Panc1 (cell line): Measurements from ENCODE around the gene COPS8.

ENCODE experiments used
- POLR2AphosphoS5 ChIP-seq: IDR thresholded peaks from 2 replicates; pipeline ENCODE4 v1.6.1; 2012; ENCODE audit warnings: mild to moderate bottlenecking, low read depth, low read length, moderate library complexity
- SIN3A ChIP-seq: IDR thresholded peaks from 2 replicates; pipeline ENCODE4 v1.6.1; 2012; ENCODE audit warnings: low read depth, mild to moderate bottlenecking, low read length, moderate library complexity, borderline replicate concordance; ENCODE audit not compliant: insufficient read depth
- TF ChIP-seq, protein P1 (sequence below): fragments of 450-650 bp; IDR thresholded peaks from 2 replicates; pipeline ENCODE4 v1.5.1; 2017; ENCODE audit warnings: mild to moderate bottlenecking
- TF ChIP-seq, protein P2 (sequence below), 2 experiments: IDR thresholded peaks; 2 replicates each; pipeline ENCODE4 v1.6.1; 2011 to 2012; ENCODE audit warnings: low read depth in 2 of 2, control low read depth in 1 of 2, low read length in 1 of 2, mild to moderate bottlenecking in 1 of 2, moderate library complexity in 1 of 2; ENCODE audit not compliant: insufficient read depth in 1 of 2

DNA sequence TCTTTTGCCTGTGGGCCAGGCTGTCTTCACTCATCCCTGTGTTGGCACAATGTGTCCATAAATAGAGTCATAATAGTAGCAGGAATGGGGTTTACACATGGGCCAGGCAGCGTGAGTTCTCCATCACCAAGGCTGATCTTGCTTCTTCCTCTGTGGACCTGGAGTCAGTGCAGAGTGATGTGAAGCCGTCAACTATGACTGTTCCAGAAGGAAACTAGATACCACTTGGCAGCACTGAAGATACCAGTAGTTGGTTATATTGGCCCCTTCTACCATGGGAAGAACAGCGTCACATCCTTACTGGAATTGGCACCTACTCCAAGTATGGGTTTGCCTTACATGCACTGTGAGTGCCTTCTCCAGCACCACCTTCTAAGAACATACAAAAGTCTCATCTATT is 30.2 kb downstream of the COPS8 start:
- TF ChIP-seq, protein P1, sequence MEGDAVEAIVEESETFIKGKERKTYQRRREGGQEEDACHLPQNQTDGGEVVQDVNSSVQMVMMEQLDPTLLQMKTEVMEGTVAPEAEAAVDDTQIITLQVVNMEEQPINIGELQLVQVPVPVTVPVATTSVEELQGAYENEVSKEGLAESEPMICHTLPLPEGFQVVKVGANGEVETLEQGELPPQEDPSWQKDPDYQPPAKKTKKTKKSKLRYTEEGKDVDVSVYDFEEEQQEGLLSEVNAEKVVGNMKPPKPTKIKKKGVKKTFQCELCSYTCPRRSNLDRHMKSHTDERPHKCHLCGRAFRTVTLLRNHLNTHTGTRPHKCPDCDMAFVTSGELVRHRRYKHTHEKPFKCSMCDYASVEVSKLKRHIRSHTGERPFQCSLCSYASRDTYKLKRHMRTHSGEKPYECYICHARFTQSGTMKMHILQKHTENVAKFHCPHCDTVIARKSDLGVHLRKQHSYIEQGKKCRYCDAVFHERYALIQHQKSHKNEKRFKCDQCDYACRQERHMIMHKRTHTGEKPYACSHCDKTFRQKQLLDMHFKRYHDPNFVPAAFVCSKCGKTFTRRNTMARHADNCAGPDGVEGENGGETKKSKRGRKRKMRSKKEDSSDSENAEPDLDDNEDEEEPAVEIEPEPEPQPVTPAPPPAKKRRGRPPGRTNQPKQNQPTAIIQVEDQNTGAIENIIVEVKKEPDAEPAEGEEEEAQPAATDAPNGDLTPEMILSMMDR, result no peak
- no peak for TF ChIP-seq POLR2AphosphoS5
- TF ChIP-seq, protein P2, sequence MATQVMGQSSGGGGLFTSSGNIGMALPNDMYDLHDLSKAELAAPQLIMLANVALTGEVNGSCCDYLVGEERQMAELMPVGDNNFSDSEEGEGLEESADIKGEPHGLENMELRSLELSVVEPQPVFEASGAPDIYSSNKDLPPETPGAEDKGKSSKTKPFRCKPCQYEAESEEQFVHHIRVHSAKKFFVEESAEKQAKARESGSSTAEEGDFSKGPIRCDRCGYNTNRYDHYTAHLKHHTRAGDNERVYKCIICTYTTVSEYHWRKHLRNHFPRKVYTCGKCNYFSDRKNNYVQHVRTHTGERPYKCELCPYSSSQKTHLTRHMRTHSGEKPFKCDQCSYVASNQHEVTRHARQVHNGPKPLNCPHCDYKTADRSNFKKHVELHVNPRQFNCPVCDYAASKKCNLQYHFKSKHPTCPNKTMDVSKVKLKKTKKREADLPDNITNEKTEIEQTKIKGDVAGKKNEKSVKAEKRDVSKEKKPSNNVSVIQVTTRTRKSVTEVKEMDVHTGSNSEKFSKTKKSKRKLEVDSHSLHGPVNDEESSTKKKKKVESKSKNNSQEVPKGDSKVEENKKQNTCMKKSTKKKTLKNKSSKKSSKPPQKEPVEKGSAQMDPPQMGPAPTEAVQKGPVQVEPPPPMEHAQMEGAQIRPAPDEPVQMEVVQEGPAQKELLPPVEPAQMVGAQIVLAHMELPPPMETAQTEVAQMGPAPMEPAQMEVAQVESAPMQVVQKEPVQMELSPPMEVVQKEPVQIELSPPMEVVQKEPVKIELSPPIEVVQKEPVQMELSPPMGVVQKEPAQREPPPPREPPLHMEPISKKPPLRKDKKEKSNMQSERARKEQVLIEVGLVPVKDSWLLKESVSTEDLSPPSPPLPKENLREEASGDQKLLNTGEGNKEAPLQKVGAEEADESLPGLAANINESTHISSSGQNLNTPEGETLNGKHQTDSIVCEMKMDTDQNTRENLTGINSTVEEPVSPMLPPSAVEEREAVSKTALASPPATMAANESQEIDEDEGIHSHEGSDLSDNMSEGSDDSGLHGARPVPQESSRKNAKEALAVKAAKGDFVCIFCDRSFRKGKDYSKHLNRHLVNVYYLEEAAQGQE (IDR thresholded peaks at IDR 0.05; ENCODE audit: insufficient read depth in 1 of 2, low read depth in 2 of 2, low read length in 1 of 2), result no peak
- TF ChIP-seq SIN3A, result no peak
